H1 (cell line): Measurements from ENCODE around the gene MIDN.

Source experiments
- EP300 ChIP-seq, 2 experiments: IDR thresholded peaks; 1 replicate in 1 of 2; 2 replicates in 1 of 2; pipeline ENCODE4 v1.6.1; 2011 to 2012; ENCODE audit warnings: low read depth in 2 of 2, low read length in 2 of 2, mild to moderate bottlenecking in 2 of 2, borderline replicate concordance in 1 of 2, inconsistent platforms in 1 of 2, moderate library complexity in 1 of 2
- EZH2 ChIP-seq: fragments of 200-600 bp; sonication (generic); IDR thresholded peaks from 2 replicates; pipeline ENCODE4 v1.7.1; 2012; ENCODE audit warnings: low read depth, mild to moderate bottlenecking, moderate library complexity, low read length, inconsistent platforms; ENCODE audit not compliant: severe bottlenecking
- FOSL1 ChIP-seq: IDR thresholded peaks from 2 replicates; pipeline ENCODE4 v1.6.1; 2011; ENCODE audit warnings: mild to moderate bottlenecking, low read depth, low read length, moderate library complexity; ENCODE audit not compliant: insufficient read depth
- RNF2 ChIP-seq: fragments of 200-900, 300-1000 bp; sonication (generic); IDR thresholded peaks from 2 replicates; pipeline ENCODE4 v1.7.1; 2016; ENCODE audit warnings: borderline replicate concordance, low read depth, mild to moderate bottlenecking, antibody characterized with exemption, low read length; ENCODE audit not compliant: poor library complexity, severe bottlenecking; ENCODE audit errors: missing control alignments
- RXRA ChIP-seq: IDR thresholded peaks from 2 replicates; pipeline ENCODE4 v1.6.1; 2011; ENCODE audit warnings: low read depth, mild to moderate bottlenecking, low read length, moderate library complexity; ENCODE audit not compliant: insufficient read depth
- SP1 ChIP-seq: IDR thresholded peaks from 2 replicates; pipeline ENCODE4 v1.6.1; 2011; ENCODE audit warnings: low read depth, low read length
- SUZ12 ChIP-seq: fragments of 200-600 bp; sonication (generic); IDR thresholded peaks from 2 replicates; pipeline ENCODE4 v1.6.1; 2012; ENCODE audit warnings: mild to moderate bottlenecking, inconsistent platforms, low read length, moderate library complexity, mixed read lengths
- TF ChIP-seq, protein P1 (sequence below), 3 experiments: IDR thresholded peaks; 1 replicate in 2 of 3; 2 replicates in 1 of 3; pipeline versions ENCODE4 v1.5.1 to v1.6.1; 2011; ENCODE audit warnings: low read length in 3 of 3, mild to moderate bottlenecking in 3 of 3, inconsistent platforms in 2 of 3, low read depth in 1 of 3, moderate library complexity in 1 of 3; ENCODE audit not compliant: insufficient read depth in 1 of 3; ENCODE audit errors: control extremely low read depth in 1 of 3

GRCh38 chr19:1227304-1228054 is 20.9 kb upstream of the MIDN start:
- TF ChIP-seq RXRA = no peak
- no peak for TF ChIP-seq SP1
- TF ChIP-seq EP300 (IDR thresholded peaks at IDR 0.05; ENCODE audit: borderline replicate concordance in 1 of 2, low read depth in 2 of 2, low read length in 2 of 2) = no peak
- TF ChIP-seq, protein P1, sequence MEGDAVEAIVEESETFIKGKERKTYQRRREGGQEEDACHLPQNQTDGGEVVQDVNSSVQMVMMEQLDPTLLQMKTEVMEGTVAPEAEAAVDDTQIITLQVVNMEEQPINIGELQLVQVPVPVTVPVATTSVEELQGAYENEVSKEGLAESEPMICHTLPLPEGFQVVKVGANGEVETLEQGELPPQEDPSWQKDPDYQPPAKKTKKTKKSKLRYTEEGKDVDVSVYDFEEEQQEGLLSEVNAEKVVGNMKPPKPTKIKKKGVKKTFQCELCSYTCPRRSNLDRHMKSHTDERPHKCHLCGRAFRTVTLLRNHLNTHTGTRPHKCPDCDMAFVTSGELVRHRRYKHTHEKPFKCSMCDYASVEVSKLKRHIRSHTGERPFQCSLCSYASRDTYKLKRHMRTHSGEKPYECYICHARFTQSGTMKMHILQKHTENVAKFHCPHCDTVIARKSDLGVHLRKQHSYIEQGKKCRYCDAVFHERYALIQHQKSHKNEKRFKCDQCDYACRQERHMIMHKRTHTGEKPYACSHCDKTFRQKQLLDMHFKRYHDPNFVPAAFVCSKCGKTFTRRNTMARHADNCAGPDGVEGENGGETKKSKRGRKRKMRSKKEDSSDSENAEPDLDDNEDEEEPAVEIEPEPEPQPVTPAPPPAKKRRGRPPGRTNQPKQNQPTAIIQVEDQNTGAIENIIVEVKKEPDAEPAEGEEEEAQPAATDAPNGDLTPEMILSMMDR (IDR thresholded peaks at IDR 0.05; ENCODE audit: control extremely low read depth in 1 of 3, insufficient read depth in 1 of 3, low read depth in 1 of 3, low read length in 3 of 3) = no peak
- TF ChIP-seq FOSL1 = no peak
- no peak for TF ChIP-seq SUZ12
- TF ChIP-seq EZH2 = no peak
- no peak for TF ChIP-seq RNF2
